ENCODE measurements around the gene PTPRQ.

- TF ChIP-seq CTCF (IDR thresholded peaks at IDR 0.05) (no peak), POLR2A (IDR thresholded peaks at IDR 0.05) (no peak), POLR2AphosphoS5 (IDR thresholded peaks at IDR 0.05) (no peak)
Observed at GRCh38 chr12:80721326-80721725, 277.3 kb downstream of the PTPRQ start.

Measured in suprapubic skin (tissue), 4 donors.